ENCODE data around the gene HABP4.
"Not testable (repeated sequence)": the region's sequence is repeated elsewhere in the genome, so short reads cannot be mapped to it uniquely, and the experiment has no call there.

The HABP4 gene

GRCh38 chr9:96499257-96499656 is 49.3 kb downstream of the HABP4 start:
- Histone ChIP-seq H3K4me3 (ENCODE audit: low read length in 2 of 2) (no peak overlapping the region), H3K27ac (ENCODE audit: low read length) (no peak overlapping the region), H3K36me3 (ENCODE audit: control insufficient read depth in 2 of 2, insufficient read depth in 2 of 2, low read length in 2 of 2) (no peaks in the 10 kb centered on the region), H3K27me3 (ENCODE audit: control insufficient read depth in 1 of 2, insufficient read depth in 2 of 2, low read length in 2 of 2) (no peaks in the 10 kb centered on the region), H3K4me1 (ENCODE audit: control insufficient read depth, insufficient read depth, low read length) (no peaks in the 10 kb centered on the region), H3K9me3 (ENCODE audit: control insufficient read depth in 2 of 2, low read length in 2 of 2) (no peaks in the 10 kb centered on the region), H3K9ac (ENCODE audit: low read length in 2 of 2) (no peak overlapping the region)

- H3K9me3 ChIP-seq (ENCODE audit: control insufficient read depth in 2 of 2, low read length in 2 of 2) = no peaks in the 10 kb centered on the region
- no peaks in the 10 kb centered on the region for H3K4me1 ChIP-seq (ENCODE audit: control insufficient read depth, insufficient read depth, low read length)
- H3K27ac ChIP-seq (ENCODE audit: low read length) = no peak overlapping the region
- H3K9ac ChIP-seq (ENCODE audit: low read length in 2 of 2) = no peak overlapping the region
- no peaks in the 10 kb centered on the region for H3K36me3 ChIP-seq (ENCODE audit: control insufficient read depth in 2 of 2, insufficient read depth in 2 of 2, low read length in 2 of 2)
- H3K4me3 ChIP-seq (ENCODE audit: low read length in 2 of 2) = no peak overlapping the region
- no peaks in the 10 kb centered on the region for H3K27me3 ChIP-seq (ENCODE audit: control insufficient read depth in 1 of 2, insufficient read depth in 2 of 2, low read length in 2 of 2)
These were observed 51.0 kb downstream of the HABP4 start for GRCh38 chr9:96500696-96501632.

- Histone ChIP-seq H3K4me3 (ENCODE audit: low read length in 2 of 2) (no peak overlapping the region), H3K9me3 (ENCODE audit: control insufficient read depth in 2 of 2, low read length in 2 of 2) (no peaks in the 10 kb centered on the region), H3K36me3 (ENCODE audit: control insufficient read depth in 2 of 2, insufficient read depth in 2 of 2, low read length in 2 of 2) (peaks cover 0 to 3% of the 10 kb centered on the region in 2 donors), H3K9ac (ENCODE audit: low read length in 2 of 2) (no peak overlapping the region), H3K4me1 (ENCODE audit: control insufficient read depth, insufficient read depth, low read length) (no peaks in the 10 kb centered on the region), H3K27ac (ENCODE audit: low read length) (no peak overlapping the region), H3K27me3 (ENCODE audit: control insufficient read depth in 1 of 2, insufficient read depth in 2 of 2, low read length in 2 of 2) (no peaks in the 10 kb centered on the region)
These were observed 51.9 kb downstream of the HABP4 start for GRCh38 chr9:96501633-96502538.

- no peaks in the 10 kb centered on the region for H3K9me3 ChIP-seq (ENCODE audit: control insufficient read depth in 2 of 2, low read length in 2 of 2)
- H3K27me3 ChIP-seq (ENCODE audit: control insufficient read depth in 1 of 2, insufficient read depth in 2 of 2, low read length in 2 of 2) = no peaks in the 10 kb centered on the region
- no peak overlapping the region for H3K9ac ChIP-seq (ENCODE audit: low read length in 2 of 2)
- H3K4me1 ChIP-seq (ENCODE audit: control insufficient read depth, insufficient read depth, low read length) = no peaks in the 10 kb centered on the region
- no peak overlapping the region for H3K4me3 ChIP-seq (ENCODE audit: low read length in 2 of 2)
- no peak overlapping the region for H3K27ac ChIP-seq (ENCODE audit: low read length)
- H3K36me3 ChIP-seq (ENCODE audit: control insufficient read depth in 2 of 2, insufficient read depth in 2 of 2, low read length in 2 of 2) = peaks cover 0 to 3% of the 10 kb centered on the region in 2 donors
These were observed 52.8 kb downstream of the HABP4 start for GRCh38 chr9:96502539-96503373.

- H3K27ac ChIP-seq (ENCODE audit: low read length); H3K27me3 ChIP-seq (ENCODE audit: control insufficient read depth in 1 of 2, insufficient read depth in 2 of 2, low read length in 2 of 2); H3K4me3 ChIP-seq (ENCODE audit: low read length in 2 of 2); H3K4me1 ChIP-seq (ENCODE audit: control insufficient read depth, insufficient read depth, low read length); H3K9ac ChIP-seq (ENCODE audit: low read length in 2 of 2); H3K9me3 ChIP-seq (ENCODE audit: control insufficient read depth in 2 of 2, low read length in 2 of 2); H3K36me3 ChIP-seq (ENCODE audit: control insufficient read depth in 2 of 2, insufficient read depth in 2 of 2, low read length in 2 of 2): not testable (repeated sequence)
These were observed 53.4 kb downstream of the HABP4 start for GRCh38 chr9:96503374-96503748.

GRCh38 chr9:96503918-96504317 is 53.9 kb downstream of the HABP4 start:
- Histone ChIP-seq H3K9me3 (ENCODE audit: control insufficient read depth in 2 of 2, low read length in 2 of 2) (no peaks in the 10 kb centered on the region), H3K27me3 (ENCODE audit: control insufficient read depth in 1 of 2, insufficient read depth in 2 of 2, low read length in 2 of 2) (no peaks in the 10 kb centered on the region), H3K4me1 (ENCODE audit: control insufficient read depth, insufficient read depth, low read length) (no peaks in the 10 kb centered on the region), H3K4me3 (ENCODE audit: low read length in 2 of 2) (no peak overlapping the region), H3K27ac (ENCODE audit: low read length) (no peak overlapping the region), H3K36me3 (ENCODE audit: control insufficient read depth in 2 of 2, insufficient read depth in 2 of 2, low read length in 2 of 2) (peaks cover 0 to 6% of the 10 kb centered on the region in 2 donors), H3K9ac (ENCODE audit: low read length in 2 of 2) (no peak overlapping the region)

GRCh38 chr9:96505316-96505991 is 55.5 kb downstream of the HABP4 start:
- peaks cover 2 to 6% of the 10 kb centered on the region in 2 donors for H3K36me3 ChIP-seq (ENCODE audit: control insufficient read depth in 2 of 2, insufficient read depth in 2 of 2, low read length in 2 of 2)
- no peak overlapping the region for H3K4me3 ChIP-seq (ENCODE audit: low read length in 2 of 2)
- H3K27me3 ChIP-seq (ENCODE audit: control insufficient read depth in 1 of 2, insufficient read depth in 2 of 2, low read length in 2 of 2) = no peaks in the 10 kb centered on the region
- no peak overlapping the region for H3K27ac ChIP-seq (ENCODE audit: low read length)
- no peaks in the 10 kb centered on the region for H3K9me3 ChIP-seq (ENCODE audit: control insufficient read depth in 2 of 2, low read length in 2 of 2)
- H3K9ac ChIP-seq (ENCODE audit: low read length in 2 of 2) = no peak overlapping the region
- H3K4me1 ChIP-seq (ENCODE audit: control insufficient read depth, insufficient read depth, low read length) = no peaks in the 10 kb centered on the region

- Histone ChIP-seq H3K27ac (ENCODE audit: low read length) (no peak overlapping the region), H3K4me3 (ENCODE audit: low read length in 2 of 2) (no peak overlapping the region), H3K9me3 (ENCODE audit: control insufficient read depth in 2 of 2, low read length in 2 of 2) (no peaks in the 10 kb centered on the region), H3K9ac (ENCODE audit: low read length in 2 of 2) (no peak overlapping the region), H3K36me3 (ENCODE audit: control insufficient read depth in 2 of 2, insufficient read depth in 2 of 2, low read length in 2 of 2) (peaks cover 4 to 10% of the 10 kb centered on the region in 2 donors), H3K27me3 (ENCODE audit: control insufficient read depth in 1 of 2, insufficient read depth in 2 of 2, low read length in 2 of 2) (no peaks in the 10 kb centered on the region), H3K4me1 (ENCODE audit: control insufficient read depth, insufficient read depth, low read length) (no peaks in the 10 kb centered on the region)
These were observed 58.4 kb downstream of the HABP4 start for GRCh38 chr9:96508227-96508940.

GRCh38 chr9:96509026-96509425 is 59.1 kb downstream of the HABP4 start:
- Histone ChIP-seq H3K4me1 (ENCODE audit: control insufficient read depth, insufficient read depth, low read length) (no peaks in the 10 kb centered on the region), H3K9me3 (ENCODE audit: control insufficient read depth in 2 of 2, low read length in 2 of 2) (no peaks in the 10 kb centered on the region), H3K4me3 (ENCODE audit: low read length in 2 of 2) (no peak overlapping the region), H3K27me3 (ENCODE audit: control insufficient read depth in 1 of 2, insufficient read depth in 2 of 2, low read length in 2 of 2) (no peaks in the 10 kb centered on the region), H3K9ac (ENCODE audit: low read length in 2 of 2) (no peak overlapping the region), H3K36me3 (ENCODE audit: control insufficient read depth in 2 of 2, insufficient read depth in 2 of 2, low read length in 2 of 2) (peaks cover 5 to 13% of the 10 kb centered on the region in 2 donors), H3K27ac (ENCODE audit: low read length) (no peak overlapping the region)
